ENCODE results near the gene GDPD3. TPM values are rescaled to one million over a fixed set of nuclear protein-coding genes. Genes with fewer than 3 reads are reported as not detected.
A peak's percentile ranks its signal among the peaks of the same experiment; 100 is the strongest.

Gene GDPD3
- total RNA-seq, 1 donor from 2014 or later: 10.7 TPM

GRCh38 chr16:30069611-30070462, 43.5 kb downstream of the GDPD3 start:
- H3K27ac Mint-ChIP-seq: peak overlapping the region; percentile 71
- TF ChIP-seq, protein P1, sequence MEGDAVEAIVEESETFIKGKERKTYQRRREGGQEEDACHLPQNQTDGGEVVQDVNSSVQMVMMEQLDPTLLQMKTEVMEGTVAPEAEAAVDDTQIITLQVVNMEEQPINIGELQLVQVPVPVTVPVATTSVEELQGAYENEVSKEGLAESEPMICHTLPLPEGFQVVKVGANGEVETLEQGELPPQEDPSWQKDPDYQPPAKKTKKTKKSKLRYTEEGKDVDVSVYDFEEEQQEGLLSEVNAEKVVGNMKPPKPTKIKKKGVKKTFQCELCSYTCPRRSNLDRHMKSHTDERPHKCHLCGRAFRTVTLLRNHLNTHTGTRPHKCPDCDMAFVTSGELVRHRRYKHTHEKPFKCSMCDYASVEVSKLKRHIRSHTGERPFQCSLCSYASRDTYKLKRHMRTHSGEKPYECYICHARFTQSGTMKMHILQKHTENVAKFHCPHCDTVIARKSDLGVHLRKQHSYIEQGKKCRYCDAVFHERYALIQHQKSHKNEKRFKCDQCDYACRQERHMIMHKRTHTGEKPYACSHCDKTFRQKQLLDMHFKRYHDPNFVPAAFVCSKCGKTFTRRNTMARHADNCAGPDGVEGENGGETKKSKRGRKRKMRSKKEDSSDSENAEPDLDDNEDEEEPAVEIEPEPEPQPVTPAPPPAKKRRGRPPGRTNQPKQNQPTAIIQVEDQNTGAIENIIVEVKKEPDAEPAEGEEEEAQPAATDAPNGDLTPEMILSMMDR (IDR thresholded peaks at IDR 0.05; ENCODE audit: unreplicated experiment): no peak
- peaks cover 30% of the 10 kb centered on the region for H3K36me3 Mint-ChIP-seq
- no peaks in the 10 kb centered on the region for H3K9me3 Mint-ChIP-seq
- peaks cover 32% of the 10 kb centered on the region for H3K4me1 Mint-ChIP-seq
- no peak for DNase-seq (ENCODE audit: low spot score in 2 of 2, unreplicated experiment in 2 of 2)
- H3K27me3 Mint-ChIP-seq (ENCODE audit: low read depth): no peaks in the 10 kb centered on the region
- no peak overlapping the region for H3K4me3 Mint-ChIP-seq

GRCh38 chr16:30068750-30069610, 44.4 kb downstream of the GDPD3 start:
- no peak for DNase-seq (ENCODE audit: low spot score in 2 of 2, unreplicated experiment in 2 of 2)
- peaks cover 37% of the 10 kb centered on the region for H3K4me1 Mint-ChIP-seq
- TF ChIP-seq, protein P1 (IDR thresholded peaks at IDR 0.05; ENCODE audit: unreplicated experiment): peak; percentile 64
- no peaks in the 10 kb centered on the region for H3K9me3 Mint-ChIP-seq
- peak overlapping the region; percentile 71 for H3K27ac Mint-ChIP-seq
- peaks cover 30% of the 10 kb centered on the region for H3K36me3 Mint-ChIP-seq
- H3K27me3 Mint-ChIP-seq (ENCODE audit: low read depth): no peaks in the 10 kb centered on the region
- H3K4me3 Mint-ChIP-seq: peak overlapping the region; percentile 45

- no peak for DNase-seq (ENCODE audit: low spot score in 2 of 2, unreplicated experiment in 2 of 2)
- Mint-ChIP-seq H3K36me3 (peaks cover 30% of the 10 kb centered on the region), H3K27me3 (ENCODE audit: low read depth) (no peaks in the 10 kb centered on the region), H3K4me3 (peak overlapping the region; percentile 45), H3K27ac (peak overlapping the region; percentile 66), H3K9me3 (no peaks in the 10 kb centered on the region), H3K4me1 (peaks cover 43% of the 10 kb centered on the region)
- TF ChIP-seq, protein P1 (IDR thresholded peaks at IDR 0.05; ENCODE audit: unreplicated experiment): no peak
These were observed 45.0 kb downstream of the GDPD3 start for GRCh38 chr16:30068333-30068732.

- Mint-ChIP-seq H3K4me1 (peaks cover 43% of the 10 kb centered on the region), H3K27me3 (ENCODE audit: low read depth) (no peaks in the 10 kb centered on the region), H3K27ac (peak overlapping the region; percentile 99), H3K4me3 (peak overlapping the region; percentile 87), H3K9me3 (no peaks in the 10 kb centered on the region), H3K36me3 (peaks cover 30% of the 10 kb centered on the region)
- TF ChIP-seq, protein P1 (IDR thresholded peaks at IDR 0.05; ENCODE audit: unreplicated experiment): no peak
- DNase-seq (ENCODE audit: low spot score in 2 of 2, unreplicated experiment in 2 of 2): no peak
These were observed 45.8 kb downstream of the GDPD3 start for GRCh38 chr16:30067584-30067916.

DNA sequence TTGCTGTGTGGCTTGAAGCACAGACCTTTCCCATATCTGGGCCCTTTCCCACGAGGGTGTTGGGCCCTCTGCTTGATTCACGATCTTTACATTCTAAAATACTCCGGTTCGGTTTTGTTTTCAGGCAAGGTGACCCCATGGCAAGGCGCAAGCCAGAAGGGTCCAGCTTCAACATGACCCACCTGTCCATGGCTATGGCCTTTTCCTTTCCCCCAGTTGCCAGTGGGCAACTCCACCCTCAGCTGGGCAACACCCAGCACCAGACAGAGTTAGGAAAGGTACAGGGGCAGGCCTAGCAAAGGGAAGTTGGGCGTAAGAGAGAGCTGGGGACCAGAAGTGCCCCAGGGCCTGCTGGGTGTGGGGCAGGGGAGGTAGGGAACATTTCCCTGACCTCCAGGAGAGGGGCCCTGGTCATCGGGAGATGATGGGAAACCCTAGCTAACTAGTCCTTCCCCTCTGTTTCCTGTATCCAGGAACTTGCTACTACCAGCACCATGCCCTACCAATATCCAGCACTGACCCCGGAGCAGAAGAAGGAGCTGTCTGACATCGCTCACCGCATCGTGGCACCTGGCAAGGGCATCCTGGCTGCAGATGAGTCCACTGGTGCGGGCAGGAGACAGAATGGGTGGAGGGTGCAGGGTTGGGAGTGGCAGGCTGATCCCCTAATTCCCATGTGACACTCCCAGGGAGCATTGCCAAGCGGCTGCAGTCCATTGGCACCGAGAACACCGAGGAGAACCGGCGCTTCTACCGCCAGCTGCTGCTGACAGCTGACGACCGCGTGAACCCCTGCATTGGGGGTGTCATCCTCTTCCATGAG, 46.4 kb downstream of the GDPD3 start:
- DNase-seq (ENCODE audit: low spot score in 2 of 2, unreplicated experiment in 2 of 2): no peak
- H3K4me1 Mint-ChIP-seq: peaks cover 43% of the 10 kb centered on the region
- peak overlapping the region; percentile 87 for H3K4me3 Mint-ChIP-seq
- H3K9me3 Mint-ChIP-seq: no peaks in the 10 kb centered on the region
- peaks cover 27% of the 10 kb centered on the region for H3K36me3 Mint-ChIP-seq
- TF ChIP-seq, protein P1 (IDR thresholded peaks at IDR 0.05; ENCODE audit: unreplicated experiment): no peak
- no peaks in the 10 kb centered on the region for H3K27me3 Mint-ChIP-seq (ENCODE audit: low read depth)
- H3K27ac Mint-ChIP-seq: peak overlapping the region; percentile 99
